OCI-LY1 (cell line): ENCODE results near the gene TAGLN2.
"Not testable (repeated sequence)": the region's sequence is repeated elsewhere in the genome, so short reads cannot be mapped to it uniquely, and the experiment has no call there.

Experiments used
- EZH2 ChIP-seq: fragments of 200-600 bp; sonication (generic), shearing (Covaris generic); IDR thresholded peaks from 2 replicates; pipeline ENCODE4 v1.8.0; 2017; ENCODE audit warnings: borderline replicate concordance, mixed run types, mild to moderate bottlenecking, antibody characterized with exemption, low read length, moderate library complexity, mixed read lengths
- TF ChIP-seq, protein P1 (sequence below): fragments of 200-600 bp; sonication (generic), shearing (Covaris generic); IDR thresholded peaks from 2 replicates; pipeline ENCODE4 v1.5.1; 2017; ENCODE audit warnings: mild to moderate bottlenecking, antibody characterized with exemption, low read length, moderate library complexity, mixed read lengths

GRCh38 chr1:159899634-159900033, 25.7 kb downstream of the TAGLN2 start:
- TF ChIP-seq, protein P1, sequence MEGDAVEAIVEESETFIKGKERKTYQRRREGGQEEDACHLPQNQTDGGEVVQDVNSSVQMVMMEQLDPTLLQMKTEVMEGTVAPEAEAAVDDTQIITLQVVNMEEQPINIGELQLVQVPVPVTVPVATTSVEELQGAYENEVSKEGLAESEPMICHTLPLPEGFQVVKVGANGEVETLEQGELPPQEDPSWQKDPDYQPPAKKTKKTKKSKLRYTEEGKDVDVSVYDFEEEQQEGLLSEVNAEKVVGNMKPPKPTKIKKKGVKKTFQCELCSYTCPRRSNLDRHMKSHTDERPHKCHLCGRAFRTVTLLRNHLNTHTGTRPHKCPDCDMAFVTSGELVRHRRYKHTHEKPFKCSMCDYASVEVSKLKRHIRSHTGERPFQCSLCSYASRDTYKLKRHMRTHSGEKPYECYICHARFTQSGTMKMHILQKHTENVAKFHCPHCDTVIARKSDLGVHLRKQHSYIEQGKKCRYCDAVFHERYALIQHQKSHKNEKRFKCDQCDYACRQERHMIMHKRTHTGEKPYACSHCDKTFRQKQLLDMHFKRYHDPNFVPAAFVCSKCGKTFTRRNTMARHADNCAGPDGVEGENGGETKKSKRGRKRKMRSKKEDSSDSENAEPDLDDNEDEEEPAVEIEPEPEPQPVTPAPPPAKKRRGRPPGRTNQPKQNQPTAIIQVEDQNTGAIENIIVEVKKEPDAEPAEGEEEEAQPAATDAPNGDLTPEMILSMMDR = not testable (repeated sequence)
- not testable (repeated sequence) for TF ChIP-seq EZH2
